KMS-11 (cell line): ENCODE results near the gene ARL13B.

Source experiments
- H2AFZ ChIP-seq: fragments of 200-600 bp; sonication (generic); 2 replicates; pipeline ENCODE4 v1.6.1; 2016; ENCODE audit warnings: antibody characterized with exemption, mixed run types, low read depth
- H3K27ac ChIP-seq: fragments of 200-600 bp; sonication (generic); 2 replicates; pipeline ENCODE4 v1.6.1; 2016; ENCODE audit warnings: mild to moderate bottlenecking, mixed run types
- H3K27me3 ChIP-seq: fragments of 200-600 bp; sonication (generic); 2 replicates; pipeline ENCODE4 v1.6.1; 2017; ENCODE audit warnings: mild to moderate bottlenecking, low read depth, mixed run types, moderate library complexity; ENCODE audit not compliant: insufficient read depth
- H3K36me3 ChIP-seq: fragments of 200-600 bp; sonication (generic); 2 replicates; pipeline ENCODE4 v1.6.1; 2017; ENCODE audit warnings: mild to moderate bottlenecking, mixed run types; ENCODE audit not compliant: insufficient read depth
- H3K4me1 ChIP-seq: fragments of 200-600 bp; sonication (generic); 2 replicates; pipeline ENCODE4 v1.6.1; 2016; ENCODE audit warnings: mild to moderate bottlenecking, low read depth, mixed run types; ENCODE audit not compliant: poor library complexity, severe bottlenecking
- H3K4me2 ChIP-seq: fragments of 200-600 bp; sonication (generic); 2 replicates; pipeline ENCODE4 v1.7.0; 2016; ENCODE audit warnings: mild to moderate bottlenecking, mixed run types
- H3K4me3 ChIP-seq: fragments of 200-600 bp; sonication (generic); IDR thresholded peaks from 2 replicates; pipeline ENCODE4 v1.6.1; 2017; ENCODE audit warnings: low read depth, low read length, mixed read lengths; ENCODE audit not compliant: insufficient read depth
- H3K79me2 ChIP-seq: fragments of 200-600 bp; sonication (generic); 2 replicates; pipeline ENCODE4 v1.6.1; 2016; ENCODE audit warnings: low read depth, mixed run types; ENCODE audit not compliant: insufficient read depth
- H3K9ac ChIP-seq: fragments of 200-600 bp; sonication (generic); 2 replicates; pipeline ENCODE4 v1.6.1; 2016; ENCODE audit warnings: mild to moderate bottlenecking, mixed run types
- H4K20me1 ChIP-seq: fragments of 200-600 bp; sonication (generic); 2 replicates; pipeline ENCODE4 v1.6.1; 2016; ENCODE audit warnings: mild to moderate bottlenecking, mixed run types; ENCODE audit not compliant: insufficient read depth
- CTCF ChIP-seq: fragments of 200-600 bp; sonication (generic); conservative IDR thresholded peaks from 2 replicates; pipeline ENCODE4 v1.6.1; 2017; ENCODE audit warnings: low read depth, mild to moderate bottlenecking, antibody characterized with exemption, low read length, moderate library complexity, mixed read lengths

The ARL13B gene

GRCh38 chr3:94011233-94011711, 31.3 kb downstream of the ARL13B start:
- Histone ChIP-seq H3K9ac (no peak overlapping the region), H3K27me3 (no peaks in the 10 kb centered on the region), H3K27ac (no peak overlapping the region), H3K79me2 (no peaks in the 10 kb centered on the region), H3K4me3 (no peak overlapping the region), H3K4me2 (no peak overlapping the region), H3K36me3 (no peaks in the 10 kb centered on the region), H2AFZ (no peak overlapping the region), H4K20me1 (no peaks in the 10 kb centered on the region), H3K4me1 (no peaks in the 10 kb centered on the region)
- TF ChIP-seq CTCF = no peak

- Histone ChIP-seq H3K4me2 (no peak overlapping the region), H3K27ac (no peak overlapping the region), H2AFZ (no peak overlapping the region), H3K36me3 (no peaks in the 10 kb centered on the region), H3K27me3 (no peaks in the 10 kb centered on the region), H3K4me1 (no peaks in the 10 kb centered on the region), H4K20me1 (no peaks in the 10 kb centered on the region), H3K9ac (no peak overlapping the region), H3K4me3 (no peak overlapping the region), H3K79me2 (no peaks in the 10 kb centered on the region)
- no peak for TF ChIP-seq CTCF
Observed at GRCh38 chr3:94012185-94012584, 32.2 kb downstream of the ARL13B start.

- Histone ChIP-seq H3K4me2 (no peak overlapping the region), H3K27ac (no peak overlapping the region), H3K9ac (no peak overlapping the region), H3K36me3 (no peaks in the 10 kb centered on the region), H3K79me2 (no peaks in the 10 kb centered on the region), H3K27me3 (no peaks in the 10 kb centered on the region), H3K4me3 (no peak overlapping the region), H2AFZ (no peak overlapping the region), H3K4me1 (no peaks in the 10 kb centered on the region), H4K20me1 (no peaks in the 10 kb centered on the region)
- TF ChIP-seq CTCF = no peak
Observed at GRCh38 chr3:94015025-94015424, 35.1 kb downstream of the ARL13B start.

GRCh38 chr3:94019659-94020058, 39.7 kb downstream of the ARL13B start:
- Histone ChIP-seq H3K9ac (no peak overlapping the region), H3K27ac (no peak overlapping the region), H3K4me2 (no peak overlapping the region), H3K27me3 (no peaks in the 10 kb centered on the region), H3K4me1 (no peaks in the 10 kb centered on the region), H4K20me1 (no peaks in the 10 kb centered on the region), H2AFZ (no peak overlapping the region), H3K36me3 (no peaks in the 10 kb centered on the region), H3K79me2 (no peaks in the 10 kb centered on the region), H3K4me3 (no peak overlapping the region)
- TF ChIP-seq CTCF = no peak
